Ascending aorta (tissue), 2 donors: ENCODE results near the gene GUCY1A2. TPM values are rescaled to one million over a fixed set of nuclear protein-coding genes. Genes with fewer than 3 reads are reported as not detected.

Experiments
- DNase-seq, 2 donors: peaks; one replicate each; pipeline ENCODE4 v3.0.0-alpha.2; 2019; ENCODE audit warnings: low spot score in 2 of 2
- H3K27ac ChIP-seq, 2 donors: fragments of 200-600 bp; sonication (generic); one replicate each; pipeline ENCODE4 v1.5.1; 2016 to 2017; ENCODE audit warnings: mild to moderate bottlenecking in 1 of 2
- H3K27me3 ChIP-seq: fragments of 200-600 bp; sonication (generic); one replicate; pipeline ENCODE4 v1.5.1; 2017
- H3K36me3 ChIP-seq, 2 donors: fragments of 200-600 bp; sonication (generic); one replicate each; pipeline ENCODE4 v1.5.1; 2016
- H3K4me1 ChIP-seq, 2 donors: fragments of 200-600 bp; sonication (generic); one replicate each; pipeline ENCODE4 v1.5.1; 2016 to 2017; ENCODE audit warnings: mild to moderate bottlenecking in 1 of 2
- H3K4me3 ChIP-seq, 2 donors: fragments of 200-600 bp; sonication (generic); one replicate each; pipeline ENCODE4 v1.5.1; 2016 to 2017; ENCODE audit warnings: mild to moderate bottlenecking in 1 of 2
- H3K9me3 ChIP-seq, 2 donors: fragments of 200-600 bp; sonication (generic); one replicate each; pipeline ENCODE4 v1.5.1; 2016
- intact Hi-C: fragments of 100-400 bp; cut with DNase I; formaldehyde crosslinking; loops from one replicate; pipeline ENCODE4 v1.15.1; 2023
- total RNA-seq: library from RNA; depleted of rRNA; stranded (reverse); fragments of >200 nt; gene quantifications from one replicate; pipeline ENCODE4 v1.1.0, GENCODE V29; 2016
- TF ChIP-seq, protein P1 (sequence below), 3 experiments: fragments of 200-600 bp in 2 of 3; fragments of 450-650 bp in 1 of 3; sonication (generic) in 2 of 3; IDR thresholded peaks; one replicate each; pipeline ENCODE4 v1.5.1; 2016 to 2019; ENCODE audit warnings: antibody characterized with exemption in 3 of 3, mild to moderate bottlenecking in 1 of 3, moderate library complexity in 1 of 3

Gene GUCY1A2
- total RNA-seq, 1 donor from 2014 or later: 5.6 TPM

- intact Hi-C loops: no loop called here
- Histone ChIP-seq H3K27me3 (no peaks in the 10 kb centered on the region), H3K4me1 (no peaks in the 10 kb centered on the region), H3K9me3 (no peaks in the 10 kb centered on the region), H3K36me3 (no peaks in the 10 kb centered on the region), H3K4me3 (no peak overlapping the region), H3K27ac (no peak overlapping the region)
- DNase-seq: no peak
- TF ChIP-seq, protein P1, sequence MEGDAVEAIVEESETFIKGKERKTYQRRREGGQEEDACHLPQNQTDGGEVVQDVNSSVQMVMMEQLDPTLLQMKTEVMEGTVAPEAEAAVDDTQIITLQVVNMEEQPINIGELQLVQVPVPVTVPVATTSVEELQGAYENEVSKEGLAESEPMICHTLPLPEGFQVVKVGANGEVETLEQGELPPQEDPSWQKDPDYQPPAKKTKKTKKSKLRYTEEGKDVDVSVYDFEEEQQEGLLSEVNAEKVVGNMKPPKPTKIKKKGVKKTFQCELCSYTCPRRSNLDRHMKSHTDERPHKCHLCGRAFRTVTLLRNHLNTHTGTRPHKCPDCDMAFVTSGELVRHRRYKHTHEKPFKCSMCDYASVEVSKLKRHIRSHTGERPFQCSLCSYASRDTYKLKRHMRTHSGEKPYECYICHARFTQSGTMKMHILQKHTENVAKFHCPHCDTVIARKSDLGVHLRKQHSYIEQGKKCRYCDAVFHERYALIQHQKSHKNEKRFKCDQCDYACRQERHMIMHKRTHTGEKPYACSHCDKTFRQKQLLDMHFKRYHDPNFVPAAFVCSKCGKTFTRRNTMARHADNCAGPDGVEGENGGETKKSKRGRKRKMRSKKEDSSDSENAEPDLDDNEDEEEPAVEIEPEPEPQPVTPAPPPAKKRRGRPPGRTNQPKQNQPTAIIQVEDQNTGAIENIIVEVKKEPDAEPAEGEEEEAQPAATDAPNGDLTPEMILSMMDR (IDR thresholded peaks at IDR 0.05): no peak
These were observed 338.7 kb downstream of the GUCY1A2 start for GRCh38 chr11:106679581-106679980.

GRCh38 chr11:106679181-106679580 is 339.1 kb downstream of the GUCY1A2 start:
- TF ChIP-seq, protein P1 (IDR thresholded peaks at IDR 0.05): no peak
- H3K4me1 ChIP-seq: no peaks in the 10 kb centered on the region

GRCh38 chr11:106670069-106670468 is 348.2 kb downstream of the GUCY1A2 start:
- Histone ChIP-seq H3K4me3 (no peak overlapping the region), H3K27ac (no peak overlapping the region), H3K9me3 (no peaks in the 10 kb centered on the region), H3K36me3 (no peaks in the 10 kb centered on the region), H3K27me3 (no peaks in the 10 kb centered on the region), H3K4me1 (no peaks in the 10 kb centered on the region)
- intact Hi-C loops: no loop called here
- no peak for DNase-seq
- TF ChIP-seq, protein P1 (IDR thresholded peaks at IDR 0.05): no peak

More at GRCh38 chr11:106679181-106679580, 339.1 kb downstream of the GUCY1A2 start:
- H3K9me3 ChIP-seq: no peaks in the 10 kb centered on the region
- DNase-seq: no peak
- intact Hi-C loops: no loop called here
- H3K27ac ChIP-seq: no peak overlapping the region
- no peaks in the 10 kb centered on the region for H3K27me3 ChIP-seq
- H3K4me3 ChIP-seq: no peak overlapping the region
- H3K36me3 ChIP-seq: no peaks in the 10 kb centered on the region

DNA sequence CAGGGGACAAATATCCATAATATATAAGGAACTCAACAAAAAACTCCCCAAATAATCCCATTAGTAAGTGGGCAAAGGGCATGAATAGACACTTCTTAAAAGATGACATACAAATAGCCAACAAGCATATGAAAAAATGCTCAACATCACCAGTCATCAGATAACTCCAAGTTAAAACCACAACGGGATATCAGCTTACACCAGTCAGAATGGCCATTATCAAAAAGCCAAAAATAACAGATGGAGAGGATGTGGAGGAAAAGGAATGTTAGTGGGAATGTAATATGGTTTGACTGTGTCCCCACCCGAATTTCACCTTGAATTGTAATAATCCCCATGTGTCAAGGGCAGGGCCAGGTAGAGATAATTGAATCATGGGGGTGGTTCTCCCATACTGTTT is 350.1 kb downstream of the GUCY1A2 start:
- Histone ChIP-seq H3K4me1 (no peaks in the 10 kb centered on the region), H3K9me3 (no peaks in the 10 kb centered on the region), H3K36me3 (no peaks in the 10 kb centered on the region), H3K27me3 (no peaks in the 10 kb centered on the region), H3K27ac (no peak overlapping the region), H3K4me3 (no peak overlapping the region)
- intact Hi-C loops: no loop called here
- no peak for DNase-seq
- TF ChIP-seq, protein P1 (IDR thresholded peaks at IDR 0.05): no peak

GRCh38 chr11:106656646-106657045 is 361.6 kb downstream of the GUCY1A2 start:
- TF ChIP-seq, protein P1 (IDR thresholded peaks at IDR 0.05): no peak
- H3K27me3 ChIP-seq: no peaks in the 10 kb centered on the region
- no peaks in the 10 kb centered on the region for H3K4me1 ChIP-seq
- H3K9me3 ChIP-seq: no peaks in the 10 kb centered on the region
- intact Hi-C loops: no loop called here
- H3K36me3 ChIP-seq: no peaks in the 10 kb centered on the region
- no peak overlapping the region for H3K27ac ChIP-seq
- H3K4me3 ChIP-seq: no peak overlapping the region
- DNase-seq: no peak

- TF ChIP-seq, protein P1 (IDR thresholded peaks at IDR 0.05): no peak
- H3K27ac ChIP-seq: no peak overlapping the region
- no peak overlapping the region for H3K4me3 ChIP-seq
- H3K36me3 ChIP-seq: no peaks in the 10 kb centered on the region
- DNase-seq: no peak
- H3K9me3 ChIP-seq: peaks cover 0 to 4% of the 10 kb centered on the region in 2 donors
- intact Hi-C loops: no loop called here
- H3K27me3 ChIP-seq: no peaks in the 10 kb centered on the region
- H3K4me1 ChIP-seq: no peaks in the 10 kb centered on the region
These were observed 373.5 kb downstream of the GUCY1A2 start for GRCh38 chr11:106644824-106645223.
